Measurements from ENCODE around the gene KLHL24. TPM values are rescaled to one million over a fixed set of nuclear protein-coding genes. Genes with fewer than 3 reads are reported as not detected.
A peak's percentile ranks its signal among the peaks of the same experiment; 100 is the strongest.
"Not testable (repeated sequence)": the region's sequence is repeated elsewhere in the genome, so short reads cannot be mapped to it uniquely, and the experiment has no call there.

The KLHL24 gene
- total RNA-seq, 3 donors from 2014 or later, result 5.6 to 7.6 (median 6.6) TPM

- peaks cover 5% of the 10 kb centered on the region for H3K36me3 Mint-ChIP-seq (ENCODE audit: insufficient read depth)
- H3K4me3 Mint-ChIP-seq, result peak overlapping the region; percentile 85
- H3K4me1 Mint-ChIP-seq (ENCODE audit: low read depth), result peaks cover 37% of the 10 kb centered on the region
- ATAC-seq, result no peak
- H3K27me3 Mint-ChIP-seq (ENCODE audit: low read depth), result no peaks in the 10 kb centered on the region
- no peaks in the 10 kb centered on the region for H3K9me3 Mint-ChIP-seq
- DNase-seq, result no peak
Measured at GRCh38 chr3:183697123-183697609, 61.7 kb downstream of the KLHL24 start.

- Mint-ChIP-seq H3K9me3 (no peaks in the 10 kb centered on the region), H3K36me3 (ENCODE audit: insufficient read depth) (peaks cover 5% of the 10 kb centered on the region), H3K27me3 (ENCODE audit: low read depth) (no peaks in the 10 kb centered on the region), H3K4me1 (ENCODE audit: low read depth) (peaks cover 37% of the 10 kb centered on the region), H3K4me3 (peak within 1 kb of the TSS; percentile 85)
- ATAC-seq (peak; percentile 89 to 92), DNase-seq (peak; percentile 63)
Measured at GRCh38 chr3:183697610-183698317, 62.3 kb downstream of the KLHL24 start, which contains the start of gene YEATS2. YEATS2 (plus strand) TSS chr3:183697797; CDS start chr3:183715163, 17,366 bp downstream.

GRCh38 chr3:183698318-183698751 lies 62.9 kb downstream of the KLHL24 start:
- Mint-ChIP-seq H3K4me3 (peak overlapping the region; percentile 85), H3K4me1 (ENCODE audit: low read depth) (peaks cover 41% of the 10 kb centered on the region), H3K36me3 (ENCODE audit: insufficient read depth) (peaks cover 5% of the 10 kb centered on the region), H3K9me3 (no peaks in the 10 kb centered on the region), H3K27me3 (ENCODE audit: low read depth) (no peaks in the 10 kb centered on the region)
- DNase-seq, result no peak
- peak; percentile 32 to 35 for ATAC-seq

GRCh38 chr3:183698756-183699155 lies 63.3 kb downstream of the KLHL24 start:
- ATAC-seq (no peak), DNase-seq (no peak)
- Mint-ChIP-seq H3K9me3 (no peaks in the 10 kb centered on the region), H3K36me3 (ENCODE audit: insufficient read depth) (peaks cover 5% of the 10 kb centered on the region), H3K4me3 (peak overlapping the region; percentile 85), H3K4me1 (ENCODE audit: low read depth) (peaks cover 43% of the 10 kb centered on the region), H3K27me3 (ENCODE audit: low read depth) (no peaks in the 10 kb centered on the region)

- no peak for ATAC-seq
- no peaks in the 10 kb centered on the region for H3K9me3 Mint-ChIP-seq
- H3K27me3 Mint-ChIP-seq (ENCODE audit: low read depth), result no peaks in the 10 kb centered on the region
- H3K36me3 Mint-ChIP-seq (ENCODE audit: insufficient read depth), result peaks cover 7% of the 10 kb centered on the region
- peak overlapping the region; percentile 85 for H3K4me3 Mint-ChIP-seq
- no peak for DNase-seq
- peaks cover 46% of the 10 kb centered on the region for H3K4me1 Mint-ChIP-seq (ENCODE audit: low read depth)
Measured at GRCh38 chr3:183699238-183699947, 64.0 kb downstream of the KLHL24 start.

- DNase-seq (no peak), ATAC-seq (no peak)
- Mint-ChIP-seq H3K4me3 (no peak overlapping the region), H3K36me3 (ENCODE audit: insufficient read depth) (peaks cover 7% of the 10 kb centered on the region), H3K4me1 (ENCODE audit: low read depth) (peaks cover 53% of the 10 kb centered on the region), H3K9me3 (no peaks in the 10 kb centered on the region), H3K27me3 (ENCODE audit: low read depth) (no peaks in the 10 kb centered on the region)
Measured at GRCh38 chr3:183701744-183702143, 66.3 kb downstream of the KLHL24 start.

- not testable (repeated sequence) for H3K27me3 Mint-ChIP-seq (ENCODE audit: low read depth); H3K36me3 Mint-ChIP-seq (ENCODE audit: insufficient read depth); DNase-seq; H3K9me3 Mint-ChIP-seq; ATAC-seq; H3K4me3 Mint-ChIP-seq
- peaks cover 43% of the 10 kb centered on the region for H3K4me1 Mint-ChIP-seq (ENCODE audit: low read depth)
Measured at GRCh38 chr3:183703892-183704291, 68.5 kb downstream of the KLHL24 start.

- H3K36me3 Mint-ChIP-seq (ENCODE audit: insufficient read depth), result peaks cover 4% of the 10 kb centered on the region
- no peaks in the 10 kb centered on the region for H3K27me3 Mint-ChIP-seq (ENCODE audit: low read depth)
- ATAC-seq (no peak), DNase-seq (no peak)
- peaks cover 8% of the 10 kb centered on the region for H3K4me1 Mint-ChIP-seq (ENCODE audit: low read depth)
- no peak overlapping the region for H3K4me3 Mint-ChIP-seq
- no peaks in the 10 kb centered on the region for H3K9me3 Mint-ChIP-seq
Measured at GRCh38 chr3:183710231-183710630, 74.8 kb downstream of the KLHL24 start.

- H3K4me1 Mint-ChIP-seq (ENCODE audit: low read depth), result peaks cover 1% of the 10 kb centered on the region
- peaks cover 5% of the 10 kb centered on the region for H3K36me3 Mint-ChIP-seq (ENCODE audit: insufficient read depth)
- no peaks in the 10 kb centered on the region for H3K27me3 Mint-ChIP-seq (ENCODE audit: low read depth)
- no peaks in the 10 kb centered on the region for H3K9me3 Mint-ChIP-seq
- DNase-seq (no peak), ATAC-seq (no peak)
- H3K4me3 Mint-ChIP-seq, result no peak overlapping the region
Measured at GRCh38 chr3:183711516-183711915, 76.1 kb downstream of the KLHL24 start.

- Mint-ChIP-seq H3K9me3 (no peaks in the 10 kb centered on the region), H3K4me1 (ENCODE audit: low read depth) (peaks cover 1% of the 10 kb centered on the region), H3K27me3 (ENCODE audit: low read depth) (no peaks in the 10 kb centered on the region), H3K4me3 (no peak overlapping the region), H3K36me3 (ENCODE audit: insufficient read depth) (peaks cover 18% of the 10 kb centered on the region)
- DNase-seq (no peak), ATAC-seq (no peak)
Measured at GRCh38 chr3:183714622-183715021, 79.2 kb downstream of the KLHL24 start.

- no peak for DNase-seq
- Mint-ChIP-seq H3K36me3 (ENCODE audit: insufficient read depth) (peaks cover 37% of the 10 kb centered on the region), H3K9me3 (no peaks in the 10 kb centered on the region), H3K4me1 (ENCODE audit: low read depth) (no peaks in the 10 kb centered on the region), H3K27me3 (ENCODE audit: low read depth) (no peaks in the 10 kb centered on the region), H3K4me3 (no peak overlapping the region)
- no peak for ATAC-seq
Measured at GRCh38 chr3:183718012-183718411, 82.6 kb downstream of the KLHL24 start.

GRCh38 chr3:183725387-183725786 lies 90.0 kb downstream of the KLHL24 start:
- Mint-ChIP-seq H3K4me3 (no peak overlapping the region), H3K4me1 (ENCODE audit: low read depth) (no peaks in the 10 kb centered on the region), H3K36me3 (ENCODE audit: insufficient read depth) (peaks cover 56% of the 10 kb centered on the region), H3K9me3 (no peaks in the 10 kb centered on the region), H3K27me3 (ENCODE audit: low read depth) (no peaks in the 10 kb centered on the region)
- ATAC-seq, result no peak
- DNase-seq, result no peak

- ATAC-seq (no peak), DNase-seq (no peak)
- Mint-ChIP-seq H3K9me3 (no peaks in the 10 kb centered on the region), H3K36me3 (ENCODE audit: insufficient read depth) (peaks cover 51% of the 10 kb centered on the region), H3K4me3 (no peak overlapping the region), H3K27me3 (ENCODE audit: low read depth) (no peaks in the 10 kb centered on the region), H3K4me1 (ENCODE audit: low read depth) (no peaks in the 10 kb centered on the region)
Measured at GRCh38 chr3:183728204-183728603, 92.8 kb downstream of the KLHL24 start.

- H3K9me3 Mint-ChIP-seq, result no peaks in the 10 kb centered on the region
Measured at GRCh38 chr3:183730361-183730760, 94.9 kb downstream of the KLHL24 start.

GRCh38 chr3:183731611-183732010 lies 96.2 kb downstream of the KLHL24 start:
- ATAC-seq (no peak), DNase-seq (no peak)
- Mint-ChIP-seq H3K4me3 (no peak overlapping the region), H3K9me3 (no peaks in the 10 kb centered on the region), H3K27me3 (ENCODE audit: low read depth) (no peaks in the 10 kb centered on the region), H3K36me3 (ENCODE audit: insufficient read depth) (peaks cover 59% of the 10 kb centered on the region), H3K4me1 (ENCODE audit: low read depth) (no peaks in the 10 kb centered on the region)

More at GRCh38 chr3:183730361-183730760, 94.9 kb downstream of the KLHL24 start:
- no peak for DNase-seq
- Mint-ChIP-seq H3K4me3 (no peak overlapping the region), H3K36me3 (ENCODE audit: insufficient read depth) (peaks cover 63% of the 10 kb centered on the region), H3K27me3 (ENCODE audit: low read depth) (no peaks in the 10 kb centered on the region), H3K4me1 (ENCODE audit: low read depth) (no peaks in the 10 kb centered on the region)
- no peak for ATAC-seq
